Stimulated activated CD8-positive, alpha-beta memory T cell treated with anti-CD3 and anti-CD28 coated beads, Interleukin-7, amount 100 ng/mL, for 48 hours (primary cell): Measurements from ENCODE around the gene PLEKHG5.
A peak's percentile ranks its signal among the peaks of the same experiment; 100 is the strongest.
"Not testable (repeated sequence)": the region's sequence is repeated elsewhere in the genome, so short reads cannot be mapped to it uniquely, and the experiment has no call there.

Experiments
- DNase-seq, 2 donors: peaks; one replicate each; pipeline ENCODE4 v3.0.0-alpha.2; 2020; ENCODE audit warnings: low read depth in 1 of 2; ENCODE audit errors: extremely low read depth in 1 of 2

The PLEKHG5 gene

DNA sequence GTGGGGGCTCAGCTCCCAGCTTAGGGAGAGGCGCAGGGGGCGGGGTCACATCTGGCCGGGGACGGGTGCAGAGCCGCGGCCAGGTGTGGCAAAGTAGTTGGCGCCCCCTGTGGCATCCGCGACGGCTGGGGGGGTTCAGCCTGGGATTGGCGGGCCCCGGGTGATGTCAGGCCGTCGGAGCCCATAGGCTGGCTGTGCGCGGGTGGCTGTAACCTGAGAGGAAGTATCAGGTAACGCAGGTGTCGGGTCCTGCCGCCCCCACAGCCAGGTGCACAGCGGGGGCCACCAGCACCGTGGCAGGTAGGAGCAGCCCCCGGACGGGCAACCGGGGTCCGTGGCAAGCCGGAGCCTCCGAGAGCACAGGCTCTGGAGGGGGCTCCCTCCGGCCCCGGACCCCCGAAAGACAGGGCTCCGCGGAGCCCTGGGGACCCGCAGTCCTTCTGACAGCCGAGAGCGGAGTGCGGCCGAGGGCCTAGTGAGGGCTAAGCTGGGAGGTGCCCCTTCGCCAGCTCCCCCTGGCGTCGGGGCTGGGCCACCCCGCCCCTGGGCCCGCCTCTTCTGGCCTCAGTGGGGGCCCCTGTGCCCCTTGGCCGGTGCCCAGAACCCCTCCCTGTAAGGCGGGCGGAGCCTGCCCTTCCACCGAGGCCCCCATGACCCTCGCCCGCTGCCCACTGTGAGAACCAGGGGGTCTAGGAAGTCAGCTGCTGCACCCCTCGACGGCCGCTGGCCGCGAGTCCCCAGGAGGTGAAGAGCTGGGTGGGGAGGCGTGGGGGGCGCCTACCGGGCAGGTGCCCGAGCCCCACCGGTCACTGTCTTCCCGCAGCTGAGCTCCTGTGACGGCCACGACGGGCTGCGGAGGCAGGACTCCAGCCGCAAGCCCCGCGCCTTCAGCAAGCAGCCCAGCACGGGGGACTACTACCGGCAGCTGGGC lies 43.4 kb downstream of the PLEKHG5 start:
- DNase-seq = no peak

DNA sequence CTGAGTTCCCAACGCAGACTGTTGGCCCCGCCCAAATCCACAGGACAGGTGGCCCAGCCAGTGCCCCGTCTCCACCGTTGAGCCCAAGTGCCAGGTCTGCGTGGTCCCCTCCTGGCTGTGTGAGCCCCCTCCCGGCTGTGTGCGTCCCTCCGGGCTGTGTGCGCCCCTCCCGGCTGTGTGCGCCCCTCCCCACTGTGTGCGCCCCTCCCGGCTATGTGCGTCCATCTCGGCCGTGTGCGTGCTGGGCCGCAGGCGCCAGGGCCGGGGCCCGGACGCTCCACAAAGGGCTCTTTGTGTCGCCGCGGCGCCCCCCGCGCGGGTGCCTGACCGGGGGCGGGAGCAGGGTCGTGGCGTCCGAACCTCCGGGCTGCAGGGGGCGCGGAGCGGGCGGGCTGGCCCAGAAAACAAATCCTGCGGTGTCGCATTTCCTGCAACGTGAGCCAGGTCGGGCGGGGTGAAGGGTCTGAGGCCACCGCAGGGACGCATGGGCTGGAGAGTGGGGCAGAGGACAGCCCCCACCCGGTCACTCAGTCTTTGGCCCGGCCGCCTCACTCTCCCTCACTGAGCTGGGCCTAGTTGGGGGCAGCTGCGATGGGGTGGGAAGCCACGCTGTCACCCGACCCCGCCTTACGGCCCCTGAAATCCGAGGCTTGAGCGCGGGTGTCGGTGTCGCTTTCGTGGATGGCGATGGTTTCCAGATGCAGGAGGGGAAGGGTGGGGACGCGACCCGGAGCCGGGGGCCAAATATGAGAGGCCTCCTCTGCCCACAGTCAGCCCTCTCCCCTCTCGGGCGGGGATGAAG lies 44.2 kb downstream of the PLEKHG5 start:
- DNase-seq = no peak

DNA sequence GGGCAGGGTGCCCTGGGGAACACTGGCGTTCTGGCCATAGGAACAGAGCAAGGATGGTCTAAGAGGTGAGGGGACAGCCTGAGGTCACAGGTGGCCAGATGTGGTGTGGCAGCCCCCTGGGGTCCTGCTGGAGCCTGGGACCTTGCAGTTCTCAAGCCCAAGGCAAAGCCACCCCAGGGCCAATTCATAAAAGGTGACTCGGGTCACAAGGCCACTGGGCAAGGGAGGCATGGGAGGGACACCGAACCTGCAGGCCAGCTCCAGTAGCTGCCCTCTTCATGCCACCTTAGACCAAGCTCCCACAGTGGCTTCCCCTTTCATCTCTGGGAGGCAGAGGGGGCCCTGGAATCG lies 44.8 kb downstream of the PLEKHG5 start:
- DNase-seq = no peak

DNA sequence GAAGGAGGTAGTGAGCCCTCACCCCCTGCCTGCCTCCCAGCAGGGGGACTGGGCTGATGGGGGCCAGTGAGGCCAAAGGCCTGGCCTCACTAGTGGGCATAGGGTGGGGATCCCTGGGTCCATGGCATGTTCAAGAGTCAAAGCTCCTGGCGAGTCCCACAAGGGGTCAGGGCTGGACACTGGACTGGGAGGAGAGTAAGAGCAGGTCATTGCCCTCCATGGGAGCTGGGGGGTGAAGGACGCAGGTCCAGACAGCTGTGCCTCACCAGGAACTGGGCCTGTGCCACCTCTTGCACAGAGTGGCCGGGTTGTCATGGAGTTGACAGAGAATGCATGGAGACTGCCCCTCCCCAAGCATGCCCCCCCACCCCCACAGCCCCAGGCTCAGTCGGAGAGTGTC lies 45.5 kb downstream of the PLEKHG5 start:
- DNase-seq = not testable (repeated sequence)

DNA sequence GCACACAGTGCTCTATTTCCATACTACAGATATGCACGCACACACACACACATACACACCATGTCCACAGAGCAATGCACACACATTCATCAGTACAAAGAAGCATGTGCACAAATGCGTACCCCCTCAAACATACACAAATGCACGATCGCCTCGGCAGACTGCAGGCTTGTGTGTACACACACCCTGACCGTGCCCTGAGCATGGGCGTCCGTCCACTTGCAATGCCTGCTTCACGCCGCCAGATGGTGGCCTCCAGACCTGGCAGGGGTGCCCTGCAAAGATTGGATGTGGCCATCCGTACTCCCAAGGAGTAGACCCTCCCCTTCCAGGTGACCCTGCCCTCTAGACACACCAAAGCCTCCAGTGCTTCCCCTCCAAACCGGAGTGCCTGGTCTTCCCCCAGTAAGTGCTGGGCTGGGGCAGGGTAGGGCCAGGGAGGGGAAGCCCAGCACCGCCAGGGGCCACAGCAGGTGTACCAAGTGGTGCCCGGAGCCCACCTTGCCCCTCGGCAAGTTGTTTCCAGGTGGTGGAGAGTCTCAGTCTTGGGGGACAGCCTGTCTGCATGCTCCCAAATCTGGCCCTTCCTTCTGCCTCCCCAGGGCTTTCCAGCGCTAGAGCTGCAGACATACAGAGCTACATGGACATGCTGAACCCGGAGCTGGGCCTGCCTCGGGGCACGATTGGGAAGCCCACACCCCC lies 46.3 kb downstream of the PLEKHG5 start:
- DNase-seq = no peak

DNA sequence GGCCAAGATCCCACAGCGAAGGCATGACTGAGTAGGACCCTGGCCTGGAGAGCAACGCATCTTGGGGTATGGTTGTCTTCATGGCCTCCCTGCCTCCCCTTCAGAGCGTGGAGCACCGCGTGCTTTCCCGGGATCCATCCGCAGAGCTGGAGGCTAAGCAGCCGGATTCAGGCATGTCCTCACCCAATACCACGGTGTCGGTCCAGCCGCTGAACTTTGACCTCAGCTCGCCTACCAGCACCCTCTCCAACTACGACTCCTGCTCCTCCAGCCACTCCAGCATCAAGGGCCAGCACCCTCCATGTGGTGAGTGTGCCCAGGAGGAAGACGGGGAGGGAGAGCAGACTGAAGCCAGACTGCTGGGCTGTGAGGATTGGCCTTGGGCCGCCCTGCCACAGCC lies 47.1 kb downstream of the PLEKHG5 start:
- DNase-seq = no peak

DNA sequence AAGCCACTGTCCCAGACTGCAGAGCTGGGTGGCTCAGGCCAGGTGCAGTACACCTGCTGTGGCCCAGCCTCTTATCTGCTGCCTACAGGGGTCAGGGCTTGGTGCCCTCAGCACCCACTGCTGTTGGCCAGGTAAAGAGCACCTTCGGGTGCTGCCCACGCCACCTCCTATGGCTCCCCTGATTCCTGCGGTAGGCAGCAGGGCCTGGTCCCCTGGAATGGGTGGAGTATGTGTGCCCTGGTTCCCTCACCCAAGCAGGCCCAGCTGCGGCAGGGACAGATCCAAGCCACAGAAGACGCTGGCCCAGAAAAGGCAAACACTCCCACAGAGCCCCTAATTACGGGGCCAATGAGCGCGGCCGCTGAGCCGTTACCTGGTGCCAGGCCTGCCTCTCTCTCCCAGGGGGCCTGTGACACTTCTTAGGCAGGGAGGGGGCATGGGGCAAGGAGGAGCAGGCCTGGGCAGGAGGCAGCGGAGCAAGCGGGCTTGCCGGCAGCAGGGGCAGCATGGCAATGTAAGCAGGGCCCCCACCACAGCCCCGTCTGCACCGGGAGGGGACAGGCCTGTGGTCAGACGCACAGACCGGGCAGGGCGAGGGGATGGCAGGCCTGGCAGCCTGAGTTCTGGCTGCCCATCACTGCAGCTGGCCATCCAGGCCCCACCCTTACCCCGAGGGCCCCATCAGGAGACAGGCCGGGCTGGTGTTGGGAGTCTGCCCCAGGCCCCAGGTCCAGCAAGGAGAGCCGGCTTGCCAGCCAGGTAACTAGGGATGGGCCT lies 47.9 kb downstream of the PLEKHG5 start:
- DNase-seq = no peak

DNA sequence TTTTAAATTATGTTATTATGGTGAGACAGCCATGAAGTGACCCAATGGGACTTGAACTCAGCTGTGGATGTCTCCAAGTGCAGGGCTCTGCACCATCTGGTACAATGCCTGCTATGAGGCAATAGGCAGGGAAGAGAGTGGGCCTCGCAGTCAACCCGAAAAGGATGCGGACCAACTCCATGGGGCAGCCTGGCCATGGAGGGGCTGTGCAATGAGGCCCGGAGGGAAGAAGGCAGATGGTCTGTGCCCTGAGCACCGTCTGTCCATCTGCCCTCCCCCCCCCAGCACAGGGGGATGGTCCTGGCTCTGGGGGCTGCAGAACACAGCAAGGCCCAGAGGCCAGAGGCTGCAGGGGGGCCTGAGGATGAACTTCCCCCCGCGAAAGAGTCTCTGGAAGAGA lies 49.9 kb downstream of the PLEKHG5 start:
- no peak for DNase-seq

DNA sequence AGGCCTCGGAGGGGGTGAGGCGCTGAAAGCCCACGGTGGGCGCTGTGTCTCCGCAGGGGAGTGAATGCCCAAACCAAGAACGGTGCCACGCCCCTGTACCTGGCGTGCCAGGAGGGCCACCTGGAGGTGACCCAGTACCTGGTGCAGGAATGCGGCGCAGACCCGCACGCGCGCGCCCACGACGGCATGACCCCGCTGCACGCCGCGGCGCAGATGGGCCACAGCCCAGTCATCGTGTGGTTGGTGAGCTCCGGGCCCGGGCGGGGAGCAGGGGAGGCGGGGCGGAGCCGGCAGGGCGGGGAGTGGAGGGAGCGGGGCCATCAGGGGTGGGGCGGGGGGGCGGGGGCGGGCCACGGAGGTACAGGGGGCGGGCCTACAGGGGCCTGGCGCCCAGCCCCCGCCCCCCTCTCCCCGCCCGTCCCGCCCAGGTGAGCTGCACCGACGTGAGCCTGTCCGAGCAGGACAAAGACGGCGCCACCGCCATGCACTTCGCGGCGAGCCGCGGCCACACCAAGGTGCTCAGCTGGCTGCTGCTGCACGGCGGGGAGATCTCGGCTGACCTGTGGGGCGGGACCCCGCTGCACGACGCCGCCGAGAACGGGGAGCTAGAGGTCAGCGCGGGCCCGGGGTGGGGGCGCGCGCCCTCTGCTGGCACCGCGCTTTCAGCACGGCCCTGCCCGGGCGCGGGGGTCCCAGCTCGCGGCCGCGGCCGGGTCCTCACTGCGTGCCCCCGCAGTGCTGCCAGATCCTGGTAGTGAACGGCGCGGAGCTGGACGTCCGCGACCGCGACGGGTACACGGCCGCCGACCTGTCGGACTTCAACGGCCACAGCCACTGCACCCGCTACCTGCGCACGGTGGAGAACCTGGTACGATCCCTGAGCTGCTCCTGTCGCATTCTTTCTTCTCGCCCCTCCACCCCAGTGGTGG lies 51.0 kb downstream of the PLEKHG5 start:
- DNase-seq = peak; percentile 53 to 73

DNA sequence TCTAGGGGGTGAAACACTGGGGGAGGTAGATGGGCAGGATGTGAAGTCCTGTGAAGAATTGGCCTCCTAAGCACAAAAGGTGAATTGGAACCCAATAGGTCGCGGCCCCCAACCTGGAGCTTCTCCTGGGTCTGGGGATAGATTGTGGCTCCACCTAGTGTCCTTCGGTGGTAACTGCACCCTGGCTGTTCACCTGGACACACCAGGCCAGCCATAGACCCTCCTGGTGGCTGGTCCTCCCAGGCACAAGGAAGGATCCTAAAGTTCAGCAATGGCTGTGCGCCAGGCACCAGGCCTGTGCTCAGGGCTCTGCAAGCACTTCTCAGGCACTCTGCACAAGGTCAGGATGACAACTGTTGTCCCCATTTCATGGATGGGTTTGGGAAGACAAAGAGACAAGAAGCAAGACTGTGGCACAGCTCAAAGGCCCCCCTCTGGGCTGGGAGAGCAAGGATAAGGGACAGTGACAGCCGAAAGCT lies 53.4 kb downstream of the PLEKHG5 start:
- DNase-seq = peak in 1 of 2 donors; percentile 60

DNA sequence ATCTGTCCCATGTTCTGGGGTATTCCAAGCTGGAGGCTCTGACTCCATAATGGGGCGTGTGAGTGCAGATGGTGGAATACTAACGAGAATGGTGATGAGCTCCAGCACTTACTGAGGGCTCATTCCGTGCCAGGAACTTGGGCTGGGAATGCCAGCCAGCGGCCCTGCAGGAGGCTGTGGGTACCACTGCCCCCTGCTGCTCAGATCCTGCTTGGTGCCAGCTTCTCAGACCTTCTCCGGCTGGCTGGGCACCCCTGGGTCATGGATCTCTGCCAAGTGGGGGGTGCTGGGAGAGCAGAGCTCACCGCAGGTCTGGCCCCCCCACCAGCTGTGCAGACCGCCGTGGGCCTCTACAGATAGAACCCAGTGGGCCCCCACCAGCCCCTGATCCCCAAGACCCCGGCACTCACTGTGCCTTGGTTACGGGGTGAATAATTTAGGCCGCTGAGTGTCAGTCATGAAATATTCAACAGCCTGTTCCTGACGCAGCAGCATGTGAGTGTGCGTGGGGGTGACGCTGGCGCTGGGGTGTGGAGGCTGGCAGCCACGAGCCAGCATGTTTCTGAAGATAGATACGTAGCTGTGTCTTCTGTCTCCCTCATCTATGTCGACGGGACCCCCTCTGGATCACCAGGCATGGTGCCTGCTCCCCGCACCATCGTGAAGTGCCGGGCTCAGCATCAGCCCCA lies 54.3 kb downstream of the PLEKHG5 start:
- not testable (repeated sequence) for DNase-seq

DNA sequence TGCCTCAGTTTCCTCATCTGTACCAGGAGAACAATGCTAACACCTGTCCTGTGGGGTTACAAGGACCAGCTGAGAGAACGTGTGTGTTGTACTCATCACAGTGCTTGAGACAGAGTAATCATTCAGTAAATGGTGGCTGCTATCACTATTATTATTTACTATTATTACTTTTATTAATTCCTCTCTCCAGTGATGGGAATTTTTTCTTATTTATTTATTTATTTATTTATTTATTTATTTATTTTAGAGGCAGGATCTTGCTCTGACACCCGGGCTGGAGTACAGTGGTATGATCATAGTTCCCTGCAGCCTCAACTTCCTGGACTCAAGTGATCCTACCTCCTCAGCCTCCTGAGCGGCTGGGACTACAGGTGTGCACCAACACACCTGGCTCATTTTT lies 55.2 kb downstream of the PLEKHG5 start:
- DNase-seq = not testable (repeated sequence)

DNA sequence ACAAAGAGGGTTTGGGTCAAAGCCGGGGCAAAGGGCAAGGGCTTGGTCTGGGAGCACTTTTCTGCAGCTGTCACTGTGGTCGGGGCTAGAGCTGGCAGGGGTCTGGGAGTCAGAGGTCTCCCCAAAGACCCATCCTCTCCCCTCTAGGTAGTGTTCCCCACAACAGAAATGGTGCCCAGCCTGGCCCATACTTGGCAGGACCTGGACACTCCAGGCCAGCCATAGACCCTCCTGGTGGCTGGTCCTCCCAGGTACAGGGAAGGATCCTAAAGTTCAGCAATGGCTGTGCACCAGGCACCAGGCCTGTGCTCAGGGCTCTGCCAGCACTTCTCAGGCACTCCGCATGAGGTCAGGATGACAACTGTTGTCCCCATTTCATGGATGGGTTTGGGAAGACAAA lies 55.9 kb downstream of the PLEKHG5 start:
- no peak for DNase-seq

DNA sequence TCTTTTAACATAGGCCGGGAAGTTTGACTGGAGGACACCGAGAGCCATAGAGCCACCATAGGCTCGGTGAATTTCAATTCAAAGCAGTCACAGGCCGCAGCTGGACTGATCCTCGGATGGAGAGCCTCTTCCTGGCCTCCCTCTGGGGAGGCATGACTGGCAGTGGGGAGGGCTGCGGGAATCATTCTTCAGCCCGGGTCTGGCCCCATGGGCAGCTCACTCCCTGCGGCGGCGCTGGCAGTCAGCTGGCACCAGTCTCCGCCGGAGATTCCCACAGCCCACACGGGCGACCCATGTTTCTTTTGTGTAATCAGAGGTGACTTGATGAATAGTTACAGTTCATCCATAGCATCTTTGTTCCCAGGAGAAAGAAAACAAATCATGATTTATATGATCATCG lies 56.3 kb downstream of the PLEKHG5 start:
- no peak for DNase-seq

DNA sequence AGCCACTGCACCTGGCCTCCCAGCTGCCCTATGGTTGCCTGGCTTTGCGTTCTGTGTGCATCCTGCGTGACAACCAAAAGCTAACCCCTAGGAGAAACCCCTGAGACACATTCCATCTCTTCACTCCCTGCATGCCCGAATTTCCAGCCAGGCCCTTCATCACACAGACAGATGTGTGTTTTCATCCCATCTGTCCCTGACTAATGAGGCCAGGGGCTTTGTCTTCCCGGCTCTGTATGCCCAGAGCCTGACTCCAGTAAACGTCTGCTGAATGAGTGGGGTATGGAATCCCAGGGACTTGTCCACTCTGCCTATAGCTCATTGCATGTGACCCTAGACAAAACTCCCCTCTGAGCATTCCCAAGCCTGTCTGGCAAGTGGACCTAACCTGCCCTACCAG lies 57.3 kb downstream of the PLEKHG5 start:
- DNase-seq = no peak

DNA sequence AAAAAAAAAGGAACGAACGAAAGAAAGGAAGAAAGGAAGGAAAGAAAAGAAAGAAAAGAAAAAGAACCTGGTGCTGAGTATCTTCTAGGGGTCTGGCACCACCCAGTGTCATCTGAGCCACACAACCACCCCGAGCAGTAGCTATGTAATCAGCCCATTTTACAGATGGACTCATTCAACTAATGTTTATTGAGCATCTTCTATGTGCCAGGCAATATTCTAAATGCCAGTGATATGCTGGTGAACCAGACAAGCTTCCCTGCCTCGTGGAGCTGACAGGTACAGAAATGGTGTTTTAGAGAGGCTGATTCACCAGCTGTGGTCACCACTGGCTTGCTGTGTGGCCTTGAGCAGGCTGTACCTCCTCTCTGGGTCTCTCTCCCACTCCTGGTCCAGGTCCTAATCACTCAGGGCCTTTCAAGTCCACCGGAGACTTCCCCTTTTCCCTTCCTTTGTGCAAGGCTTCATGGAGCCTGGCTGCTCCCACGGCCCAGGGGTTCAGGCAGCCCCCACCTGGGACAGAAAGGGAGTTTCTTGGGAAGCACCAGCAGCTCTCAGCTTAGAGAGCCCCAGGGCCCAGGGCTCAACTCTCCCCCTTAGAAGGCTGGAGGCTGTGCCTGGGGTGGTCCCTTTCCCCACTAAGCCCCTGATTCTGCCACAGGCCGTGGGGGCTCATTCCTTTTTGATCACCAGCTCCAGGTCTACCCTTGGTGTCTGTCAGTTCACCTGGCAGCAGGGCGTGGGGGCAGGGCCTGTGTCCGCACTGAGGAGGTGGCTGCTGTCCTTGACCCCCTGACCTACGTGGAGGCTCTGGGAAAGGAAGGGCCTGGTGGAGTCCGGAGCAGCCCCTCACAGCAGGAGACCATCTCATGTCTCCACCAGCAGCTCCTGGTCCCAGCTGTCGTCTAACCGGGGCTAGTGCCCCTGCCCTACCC lies 59.6 kb downstream of the PLEKHG5 start:
- DNase-seq = not testable (repeated sequence)

DNA sequence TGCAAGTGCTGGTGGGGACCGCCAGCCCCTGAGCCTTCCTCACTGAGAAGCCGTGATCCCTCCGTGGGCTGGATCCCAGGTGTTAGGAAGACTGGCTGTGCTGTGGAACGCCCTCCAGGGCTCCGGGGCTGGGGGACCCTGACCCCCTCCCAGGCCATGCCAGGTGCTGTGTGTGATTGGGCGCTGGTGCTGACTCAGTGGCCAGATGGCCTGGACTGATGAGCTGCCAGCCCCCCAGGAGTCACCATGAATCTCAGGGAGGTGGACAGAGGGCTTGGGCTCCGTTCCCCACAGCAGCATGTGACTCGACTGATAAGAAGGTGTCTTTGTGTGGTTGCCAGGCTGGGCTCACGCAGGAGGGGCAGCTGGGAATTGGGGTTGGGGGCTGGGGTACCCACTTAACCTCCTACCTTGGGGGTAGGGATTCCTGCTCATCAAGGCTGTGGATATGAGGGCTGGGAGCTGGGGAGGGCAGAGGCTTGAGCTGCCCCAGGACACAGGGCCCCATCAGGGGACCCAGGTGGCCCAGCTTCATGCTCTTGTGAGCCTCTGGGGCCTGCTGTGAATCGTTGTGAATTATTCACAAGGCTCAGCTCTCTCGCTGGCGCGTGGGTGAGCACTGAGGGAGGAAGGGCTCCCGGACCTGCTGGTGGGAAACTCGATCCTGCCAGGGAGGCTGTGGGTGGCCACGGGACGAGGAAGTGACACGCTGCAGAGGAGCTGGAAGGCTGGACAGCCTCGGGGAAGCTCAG lies 61.6 kb downstream of the PLEKHG5 start:
- DNase-seq = not testable (repeated sequence)
